HuH-7.5 (cell line): ENCODE data around the gene YARS1.
A peak's percentile ranks its signal among the peaks of the same experiment; 100 is the strongest.
"Not testable (repeated sequence)": the region's sequence is repeated elsewhere in the genome, so short reads cannot be mapped to it uniquely, and the experiment has no call there.

Experiments
- DNase-seq: peaks from one replicate; pipeline ENCODE4 v3.0.0; 2011; ENCODE audit warnings: low spot score

Gene YARS1

GRCh38 chr1:32816676-32817158 is 441 bp downstream of the YARS1 start:
- DNase-seq = peak; percentile 35

GRCh38 chr1:32813941-32814739 is 3.0 kb downstream of the YARS1 start:
- no peak for DNase-seq

- DNase-seq = no peak
Observed at GRCh38 chr1:32811917-32812316, 5.2 kb downstream of the YARS1 start.

- DNase-seq = no peak
Observed at GRCh38 chr1:32811265-32811664, 5.9 kb downstream of the YARS1 start.

GRCh38 chr1:32810358-32810757 is 6.8 kb downstream of the YARS1 start:
- no peak for DNase-seq

- no peak for DNase-seq
Observed at GRCh38 chr1:32808580-32808979, 8.6 kb downstream of the YARS1 start.

- DNase-seq = no peak
Observed at GRCh38 chr1:32806910-32807523, 10.1 kb downstream of the YARS1 start.

GRCh38 chr1:32806290-32806689 is 10.9 kb downstream of the YARS1 start:
- no peak for DNase-seq

- DNase-seq = not testable (repeated sequence)
Observed at GRCh38 chr1:32804460-32804859, 12.7 kb downstream of the YARS1 start.

GRCh38 chr1:32801096-32801715 is 16.0 kb downstream of the YARS1 start:
- no peak for DNase-seq

GRCh38 chr1:32798679-32799416 is 18.3 kb downstream of the YARS1 start:
- DNase-seq = no peak

GRCh38 chr1:32798191-32798590 is 19.0 kb downstream of the YARS1 start:
- no peak for DNase-seq

- DNase-seq = no peak
Observed at GRCh38 chr1:32797456-32797855, 19.7 kb downstream of the YARS1 start.

- not testable (repeated sequence) for DNase-seq
Observed at GRCh38 chr1:32795763-32796162, 21.4 kb downstream of the YARS1 start.

GRCh38 chr1:32791881-32792280 is 25.3 kb downstream of the YARS1 start:
- no peak for DNase-seq

- DNase-seq = not testable (repeated sequence)
Observed at GRCh38 chr1:32789356-32789755, 27.8 kb downstream of the YARS1 start.

- DNase-seq = no peak
Observed at GRCh38 chr1:32786856-32787255, 30.3 kb downstream of the YARS1 start.

GRCh38 chr1:32784817-32785216 is 32.3 kb downstream of the YARS1 start:
- DNase-seq = no peak

GRCh38 chr1:32783851-32784250 is 33.3 kb downstream of the YARS1 start:
- DNase-seq = no peak

GRCh38 chr1:32782086-32782485 is 35.1 kb downstream of the YARS1 start:
- DNase-seq = no peak

- no peak for DNase-seq
Observed at GRCh38 chr1:32780628-32781234, 36.4 kb downstream of the YARS1 start.

- DNase-seq = no peak
Observed at GRCh38 chr1:32780005-32780404, 37.2 kb downstream of the YARS1 start.
